ENCODE measurements around the gene HPSE.
"Not testable (repeated sequence)": the region's sequence is repeated elsewhere in the genome, so short reads cannot be mapped to it uniquely, and the experiment has no call there.

GRCh38 chr4:83325306-83325705 lies 9.3 kb downstream of the HPSE start:
- not testable (repeated sequence) for TF ChIP-seq SP1 (IDR thresholded peaks at IDR 0.05); FOXK2 (IDR thresholded peaks at IDR 0.05); L3MBTL2 (conservative IDR thresholded peaks at IDR 0.05); BHLHE40 (IDR thresholded peaks at IDR 0.05; ENCODE audit: borderline replicate concordance); TARDBP (IDR thresholded peaks at IDR 0.05); FOXA1 (IDR thresholded peaks at IDR 0.05); HDGF (IDR thresholded peaks at IDR 0.05; ENCODE audit: borderline replicate concordance); ARNT (IDR thresholded peaks at IDR 0.05); SUZ12 (IDR thresholded peaks at IDR 0.05); NFRKB (IDR thresholded peaks at IDR 0.05); FOXM1 (IDR thresholded peaks at IDR 0.05; ENCODE audit: borderline replicate concordance)
- TF ChIP-seq, protein P1, sequence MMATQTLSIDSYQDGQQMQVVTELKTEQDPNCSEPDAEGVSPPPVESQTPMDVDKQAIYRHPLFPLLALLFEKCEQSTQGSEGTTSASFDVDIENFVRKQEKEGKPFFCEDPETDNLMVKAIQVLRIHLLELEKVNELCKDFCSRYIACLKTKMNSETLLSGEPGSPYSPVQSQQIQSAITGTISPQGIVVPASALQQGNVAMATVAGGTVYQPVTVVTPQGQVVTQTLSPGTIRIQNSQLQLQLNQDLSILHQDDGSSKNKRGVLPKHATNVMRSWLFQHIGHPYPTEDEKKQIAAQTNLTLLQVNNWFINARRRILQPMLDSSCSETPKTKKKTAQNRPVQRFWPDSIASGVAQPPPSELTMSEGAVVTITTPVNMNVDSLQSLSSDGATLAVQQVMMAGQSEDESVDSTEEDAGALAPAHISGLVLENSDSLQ (IDR thresholded peaks at IDR 0.05): not testable (repeated sequence)
